HG03097 (cell line): Measurements from ENCODE around the gene STK32A.
"Not testable (repeated sequence)": the region's sequence is repeated elsewhere in the genome, so short reads cannot be mapped to it uniquely, and the experiment has no call there.

Experiments
- ATAC-seq: cut with Tn5 transposase; IDR thresholded peaks from one replicate; pipeline ENCODE4 v1.9.1; 2021; ENCODE audit not compliant: unreplicated experiment, low FRiP score

STK32A gene

GRCh38 chr5:147339313-147339712 lies 104.5 kb downstream of the STK32A start:
- ATAC-seq, result no peak

DNA sequence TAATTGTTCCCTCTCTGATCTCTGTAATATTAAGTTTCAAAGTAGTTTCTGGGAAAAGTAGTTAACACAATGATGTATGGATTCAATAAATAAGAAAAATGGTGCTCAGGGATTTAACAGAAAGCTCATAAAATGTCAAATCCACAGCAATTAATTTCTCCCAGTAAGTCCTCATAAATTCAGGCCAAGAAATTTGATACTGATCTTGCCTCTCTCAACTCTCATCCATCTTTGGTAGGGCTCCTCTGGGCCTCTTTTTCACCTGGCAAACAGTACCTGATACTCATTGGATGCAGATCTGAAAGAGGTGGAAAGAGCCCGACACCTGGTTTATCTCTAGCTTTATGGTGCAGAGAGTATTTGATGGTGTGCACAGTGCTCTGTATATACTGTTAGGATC lies 106.1 kb downstream of the STK32A start:
- no peak for ATAC-seq

GRCh38 chr5:147341345-147341744 lies 106.5 kb downstream of the STK32A start:
- ATAC-seq, result no peak

DNA sequence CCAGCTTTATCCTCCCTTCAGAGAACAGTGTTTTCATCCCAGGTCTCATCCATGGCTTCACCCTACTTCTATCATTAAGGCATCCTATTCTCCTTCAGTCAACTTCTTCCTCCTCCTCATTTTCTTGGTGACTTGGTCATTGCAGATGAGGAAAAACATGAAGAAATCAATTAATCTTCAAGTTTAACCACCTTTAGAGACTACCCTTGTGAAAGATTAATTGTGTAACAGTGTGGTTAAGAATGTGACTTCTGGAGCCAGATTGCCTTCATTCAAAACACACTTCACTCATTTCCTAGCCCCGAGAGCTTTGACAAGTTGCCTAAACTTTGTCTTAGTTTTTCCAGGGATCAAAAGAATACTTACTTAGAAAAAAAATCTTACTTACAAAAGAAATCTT lies 110.0 kb downstream of the STK32A start:
- no peak for ATAC-seq

GRCh38 chr5:147346006-147346561 lies 111.3 kb downstream of the STK32A start:
- no peak for ATAC-seq

GRCh38 chr5:147348046-147348445 lies 113.2 kb downstream of the STK32A start:
- ATAC-seq, result no peak

DNA sequence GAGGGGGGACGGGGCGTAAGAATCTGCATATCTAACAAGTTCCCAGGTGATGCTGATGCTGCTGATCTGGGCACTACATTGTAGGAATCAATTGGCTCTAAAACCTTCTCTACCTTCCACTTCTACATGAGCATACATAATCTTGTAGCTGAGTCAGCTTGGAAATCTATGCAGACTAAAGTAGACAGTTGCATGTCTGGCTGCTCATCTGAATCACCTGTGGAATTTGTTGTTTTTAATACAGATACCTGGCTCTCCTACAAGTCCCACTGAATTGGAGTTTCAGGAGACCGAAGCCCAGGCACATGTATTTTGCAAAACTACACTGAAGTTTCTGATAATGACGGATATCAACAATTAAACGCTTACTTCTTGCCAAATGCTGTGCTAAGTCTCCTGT lies 113.6 kb downstream of the STK32A start:
- ATAC-seq, result no peak

- no peak for ATAC-seq
These were observed 114.4 kb downstream of the STK32A start for GRCh38 chr5:147349241-147349640.

DNA sequence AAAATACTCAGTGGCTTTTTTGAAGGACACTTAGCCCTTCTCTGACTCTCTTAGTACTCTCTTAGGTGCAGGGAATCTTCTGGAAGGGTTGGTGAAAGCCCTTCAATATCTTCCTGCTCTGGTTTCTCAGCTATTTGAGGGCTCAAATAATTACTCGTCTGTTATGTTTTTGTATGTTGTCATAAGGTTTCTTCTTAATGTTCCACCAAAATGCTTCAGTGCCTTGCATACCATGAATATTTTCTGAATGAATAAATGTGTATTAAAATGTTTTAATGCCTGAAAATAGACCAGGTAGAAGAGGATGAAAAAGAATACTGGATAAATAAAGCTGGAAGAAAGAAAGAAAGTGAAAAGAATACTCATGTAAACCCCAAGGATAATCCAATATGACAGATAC lies 124.3 kb downstream of the STK32A start:
- ATAC-seq, result no peak

DNA sequence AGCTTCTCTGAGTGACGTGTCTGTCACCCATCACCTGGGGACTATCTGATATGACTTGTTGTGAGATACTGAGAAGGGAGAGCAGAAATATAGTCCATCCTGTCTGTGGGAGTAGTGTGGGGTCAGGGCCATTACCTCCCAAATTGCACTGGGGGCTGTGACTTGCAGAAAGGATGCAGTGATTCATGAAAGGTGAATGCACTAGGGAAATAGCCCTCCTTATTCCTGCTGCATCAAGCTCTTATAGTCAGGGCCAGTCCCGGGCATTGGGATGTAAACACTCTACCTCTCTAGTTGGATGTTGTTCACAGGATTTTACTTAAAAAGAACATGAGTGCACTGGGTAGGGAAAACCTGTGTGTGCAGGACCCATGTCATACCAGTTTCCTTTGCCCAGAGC lies 124.8 kb downstream of the STK32A start:
- no peak for ATAC-seq

GRCh38 chr5:147360816-147361215 lies 126.0 kb downstream of the STK32A start:
- no peak for ATAC-seq

DNA sequence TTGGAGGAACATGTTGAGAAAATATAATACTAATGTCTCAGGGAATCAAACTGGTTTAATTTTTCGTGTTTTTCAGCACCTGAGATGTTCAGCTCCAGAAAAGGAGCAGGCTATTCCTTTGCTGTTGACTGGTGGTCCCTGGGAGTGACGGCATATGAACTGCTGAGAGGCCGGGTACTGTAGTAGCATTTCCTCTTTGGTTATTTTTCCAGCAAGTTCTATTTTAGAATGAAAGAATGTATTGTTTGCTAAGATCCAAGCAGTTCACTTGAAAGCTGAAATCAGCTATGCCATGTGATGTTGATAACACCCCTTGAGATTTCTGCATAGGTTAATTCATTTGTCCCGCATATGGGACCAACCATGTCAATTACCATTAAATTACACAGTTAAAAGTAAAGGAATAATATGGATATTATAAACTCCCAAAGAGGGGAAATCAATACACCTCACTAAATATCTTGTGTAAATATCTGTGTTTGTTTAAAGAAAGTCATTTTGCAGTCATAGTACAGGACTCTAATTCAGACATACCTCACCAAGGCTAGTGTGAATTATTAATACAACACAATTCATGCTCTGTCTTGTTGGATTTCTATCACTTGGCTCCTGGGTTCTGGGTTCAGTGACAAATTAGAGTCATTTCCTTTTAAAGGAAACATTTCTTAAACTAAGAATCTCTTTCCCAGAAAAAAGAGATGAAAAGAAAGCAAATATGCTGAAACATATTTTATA lies 126.8 kb downstream of the STK32A start:
- no peak for ATAC-seq

- ATAC-seq, result not testable (repeated sequence)
These were observed 132.6 kb downstream of the STK32A start for GRCh38 chr5:147367381-147367780.

DNA sequence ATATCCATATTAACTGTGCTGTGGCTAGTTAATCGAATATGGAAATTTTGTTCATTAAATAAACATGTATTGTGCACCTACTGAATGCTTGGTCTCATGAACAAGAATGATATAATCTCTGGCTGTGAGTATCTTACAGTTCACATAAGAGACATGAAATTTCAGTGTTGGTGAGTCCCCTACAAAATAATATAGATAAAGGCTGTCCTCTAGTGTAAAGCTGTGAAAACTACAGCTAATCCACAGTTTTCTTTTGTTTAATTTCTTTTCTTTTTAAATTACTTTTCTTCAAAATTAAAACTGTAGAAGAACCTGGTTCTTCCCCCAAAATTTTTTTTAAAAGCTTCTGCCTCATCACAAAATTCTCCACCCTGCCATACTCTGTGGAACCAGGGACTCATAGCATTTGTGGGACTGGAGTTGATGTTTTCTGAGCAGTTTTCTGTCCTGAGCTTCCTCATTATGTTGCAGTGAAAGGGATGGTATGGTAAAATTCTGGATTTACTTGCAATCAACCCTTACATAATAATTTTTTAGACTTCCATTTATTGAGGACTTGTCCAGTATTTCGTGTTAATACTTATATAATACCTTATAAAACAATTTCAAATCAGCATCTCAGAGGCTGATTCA lies 135.0 kb downstream of the STK32A start:
- ATAC-seq, result no peak

DNA sequence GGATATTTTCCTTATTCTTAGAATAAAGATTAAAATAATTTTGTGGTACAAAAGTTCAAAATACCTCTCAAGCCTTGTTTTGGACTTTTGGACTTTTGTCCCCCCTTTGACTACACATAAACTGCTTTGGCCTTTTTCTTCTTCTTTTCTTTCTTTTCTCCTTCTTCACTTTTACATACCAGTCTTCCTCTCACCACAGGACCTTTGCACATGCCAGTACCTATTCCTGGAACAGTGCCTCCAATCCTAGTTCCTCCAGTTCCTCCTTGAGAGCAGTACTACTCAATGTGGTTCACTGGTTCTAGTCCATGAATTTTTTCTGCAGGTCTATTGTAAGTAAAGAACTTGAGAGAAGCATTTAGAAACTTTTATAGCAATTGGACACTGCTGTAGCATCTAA lies 136.5 kb downstream of the STK32A start:
- ATAC-seq, result no peak

DNA sequence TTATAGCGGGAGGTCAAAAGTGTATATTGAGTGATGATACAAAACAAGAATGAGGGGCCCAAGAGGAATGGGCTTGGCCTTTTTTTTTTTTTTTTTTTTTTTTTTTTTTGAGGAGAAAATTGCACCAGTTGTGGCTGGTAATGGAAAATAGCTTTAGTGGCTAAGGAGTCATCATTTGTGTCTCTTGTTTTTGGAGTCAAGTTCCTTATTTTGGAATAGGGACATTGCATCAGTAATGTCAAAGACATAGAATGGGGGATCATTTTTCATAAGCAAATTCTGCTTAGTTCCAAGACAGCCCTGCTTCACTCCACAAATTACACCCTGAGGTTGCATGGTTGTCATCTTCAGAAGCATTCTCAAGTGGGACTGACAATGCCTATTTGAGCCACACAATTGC lies 137.4 kb downstream of the STK32A start:
- ATAC-seq, result no peak

GRCh38 chr5:147373328-147373727 lies 138.5 kb downstream of the STK32A start:
- no peak for ATAC-seq

DNA sequence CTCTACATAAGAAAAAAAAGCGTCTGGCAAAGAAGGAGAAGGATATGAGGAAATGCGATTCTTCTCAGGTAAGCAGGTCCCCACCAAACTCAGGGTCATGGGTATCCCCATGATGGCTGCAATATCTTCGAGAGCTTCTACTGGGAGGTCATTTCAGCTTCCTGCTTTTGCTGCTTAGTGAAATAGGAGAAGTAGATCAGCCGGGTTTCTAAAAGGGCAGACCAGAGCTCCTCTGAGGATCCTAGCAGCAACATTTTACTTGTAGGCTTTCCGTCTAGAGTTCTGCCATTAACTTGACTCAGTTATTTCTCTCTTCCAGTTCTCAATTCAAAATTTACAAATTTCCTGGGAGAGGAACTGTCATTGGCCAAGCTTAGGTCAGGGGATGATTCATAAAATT lies 140.3 kb downstream of the STK32A start:
- ATAC-seq, result no peak

DNA sequence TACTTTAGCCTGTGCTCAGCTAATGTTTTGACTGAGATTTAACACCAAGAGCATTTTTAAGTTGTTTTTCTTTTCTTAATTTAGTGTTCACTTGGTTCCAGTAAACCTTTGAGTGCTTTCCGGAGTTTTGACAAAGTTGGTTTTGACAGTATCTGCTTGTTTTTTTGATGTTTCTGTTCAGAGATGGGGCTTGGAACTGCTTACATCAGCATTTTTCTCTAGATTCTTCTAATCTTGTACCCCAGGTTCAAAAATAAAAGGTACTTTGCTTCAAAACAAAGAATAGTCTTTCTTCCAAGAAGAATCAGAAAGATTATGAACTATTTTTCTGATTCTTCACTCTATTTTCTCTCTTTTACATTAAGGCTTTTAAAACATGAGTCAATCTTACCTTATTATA lies 142.9 kb downstream of the STK32A start:
- ATAC-seq, result no peak

GRCh38 chr5:147381555-147381954 lies 146.7 kb downstream of the STK32A start:
- no peak for ATAC-seq

DNA sequence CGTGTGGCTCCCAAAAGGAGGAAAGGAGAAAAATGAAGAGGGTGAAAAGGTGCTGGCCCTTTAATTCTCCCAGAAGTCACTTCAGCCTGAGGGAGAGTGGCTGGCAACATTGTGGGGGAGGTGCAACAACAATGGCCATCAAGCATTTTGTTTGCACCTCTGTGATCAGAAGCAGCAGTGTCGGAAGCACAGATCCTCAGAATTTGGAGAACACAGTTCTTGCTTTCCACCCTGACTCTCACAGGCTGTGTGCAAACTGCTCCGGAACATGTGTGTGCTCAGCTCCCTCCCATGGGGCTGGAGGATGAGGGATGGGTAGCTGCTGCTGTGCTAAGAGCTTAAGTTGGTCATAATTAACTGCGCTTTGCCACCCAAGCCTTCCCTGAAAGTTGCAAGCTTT lies 147.9 kb downstream of the STK32A start:
- ATAC-seq, result no peak
